HG03469 (cell line): Measurements from ENCODE around the gene PNPLA5.

Source experiments
- ATAC-seq: cut with Tn5 transposase; IDR thresholded peaks from one replicate; pipeline ENCODE4 v1.9.1; 2021; ENCODE audit warnings: mild to moderate bottlenecking, moderate library complexity, moderate number of reproducible peaks; ENCODE audit not compliant: unreplicated experiment

The PNPLA5 gene

DNA sequence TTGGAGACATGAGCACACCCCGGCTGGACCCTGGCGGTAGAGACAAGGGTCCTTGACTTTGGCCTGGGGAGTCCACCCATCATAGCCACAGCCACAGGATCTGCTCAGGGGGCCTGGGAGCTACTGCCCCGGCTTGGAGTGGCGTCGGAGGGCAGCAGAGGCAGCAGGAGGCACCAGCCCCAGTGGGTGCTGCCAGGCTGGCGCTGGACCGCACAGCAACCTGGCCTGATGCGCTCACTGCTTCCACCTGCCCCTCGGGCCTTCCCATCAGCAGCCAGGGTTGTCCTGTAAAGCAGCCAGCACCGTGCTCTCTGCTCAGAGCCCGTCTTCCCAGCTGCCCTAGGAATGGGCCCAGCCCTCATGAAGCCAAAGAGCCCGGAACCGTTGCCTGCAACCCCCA is 51.4 kb downstream of the PNPLA5 start:
- ATAC-seq = no peak

- ATAC-seq = no peak
Observed at GRCh38 chr22:43839781-43840180, 52.0 kb downstream of the PNPLA5 start.

DNA sequence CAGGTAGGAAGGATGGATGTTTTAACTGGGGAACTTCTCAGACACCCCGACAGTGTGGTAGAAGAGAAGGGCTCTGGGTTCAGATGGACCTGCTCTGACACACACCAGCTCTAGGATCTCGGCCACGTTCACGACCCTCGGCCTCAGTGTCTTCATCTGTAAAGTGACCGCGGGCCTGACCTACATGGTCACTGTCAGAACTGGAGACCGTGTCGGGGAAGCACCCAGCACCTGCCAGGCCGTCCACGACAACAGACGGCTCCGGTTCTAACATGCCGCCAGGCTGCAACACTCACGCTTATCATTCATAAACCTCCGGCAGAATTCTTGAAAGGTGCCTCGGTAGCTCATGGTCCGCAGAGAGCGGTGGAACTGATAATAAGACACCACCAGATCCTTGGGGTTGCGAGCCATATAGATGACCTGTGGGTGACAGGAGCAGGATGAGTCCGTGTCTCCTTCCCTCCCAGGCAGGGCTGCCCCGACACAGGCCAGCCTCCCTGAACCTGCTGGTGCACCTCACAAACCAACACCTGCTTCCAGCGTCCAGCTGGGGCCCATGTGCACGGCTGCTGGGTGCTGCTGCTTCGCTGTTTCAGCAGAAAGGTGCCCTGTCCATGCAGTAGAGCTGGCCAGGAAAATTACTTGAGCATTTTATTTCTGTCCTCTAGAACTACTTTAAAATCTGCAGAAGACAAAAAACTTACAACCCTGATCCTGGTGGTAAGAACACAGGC is 53.1 kb downstream of the PNPLA5 start:
- ATAC-seq = no peak

DNA sequence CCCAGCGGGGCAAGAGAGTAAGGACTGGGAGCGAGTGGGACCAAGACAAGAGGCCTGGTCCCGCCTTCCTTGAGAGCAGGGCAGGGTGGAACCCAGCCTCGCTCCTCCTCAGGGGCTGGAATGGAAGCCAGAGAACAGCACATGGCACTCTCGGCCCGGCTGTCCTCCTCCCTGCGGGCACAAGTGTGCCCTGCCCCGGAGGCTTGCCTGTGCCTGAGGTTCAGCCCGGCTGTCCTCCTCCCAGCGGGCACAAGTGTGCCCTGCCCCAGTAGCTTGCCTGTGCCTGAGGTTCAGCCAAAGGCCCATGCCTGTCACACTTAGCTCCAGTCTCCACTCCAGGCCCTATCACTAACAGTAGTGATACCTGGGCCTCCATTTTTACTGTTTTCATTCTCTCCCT is 53.7 kb downstream of the PNPLA5 start:
- no peak for ATAC-seq

GRCh38 chr22:43837666-43838065 is 54.1 kb downstream of the PNPLA5 start:
- ATAC-seq = no peak

DNA sequence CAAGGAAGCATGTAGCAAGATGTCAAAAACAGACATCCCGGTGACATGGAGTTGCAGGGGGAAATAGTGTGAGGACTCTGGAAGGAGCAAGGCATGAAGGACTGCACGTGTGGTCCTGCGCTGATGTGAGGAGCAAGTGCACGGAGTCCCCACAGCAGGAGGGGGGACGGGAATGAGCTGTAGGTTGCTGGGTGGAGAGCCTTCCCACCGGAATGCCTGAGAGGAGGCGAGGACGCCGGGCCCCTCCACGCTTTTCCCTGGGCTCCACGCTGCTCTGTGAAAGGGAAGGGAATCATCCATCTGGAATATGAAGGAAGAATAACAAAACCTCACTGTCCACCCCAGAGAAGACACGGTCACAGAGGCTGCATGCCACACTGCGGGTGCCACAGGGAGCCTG is 56.1 kb downstream of the PNPLA5 start:
- no peak for ATAC-seq

GRCh38 chr22:43835166-43835565 is 56.6 kb downstream of the PNPLA5 start:
- no peak for ATAC-seq

- no peak for ATAC-seq
Observed at GRCh38 chr22:43833286-43834240, 58.2 kb downstream of the PNPLA5 start.

DNA sequence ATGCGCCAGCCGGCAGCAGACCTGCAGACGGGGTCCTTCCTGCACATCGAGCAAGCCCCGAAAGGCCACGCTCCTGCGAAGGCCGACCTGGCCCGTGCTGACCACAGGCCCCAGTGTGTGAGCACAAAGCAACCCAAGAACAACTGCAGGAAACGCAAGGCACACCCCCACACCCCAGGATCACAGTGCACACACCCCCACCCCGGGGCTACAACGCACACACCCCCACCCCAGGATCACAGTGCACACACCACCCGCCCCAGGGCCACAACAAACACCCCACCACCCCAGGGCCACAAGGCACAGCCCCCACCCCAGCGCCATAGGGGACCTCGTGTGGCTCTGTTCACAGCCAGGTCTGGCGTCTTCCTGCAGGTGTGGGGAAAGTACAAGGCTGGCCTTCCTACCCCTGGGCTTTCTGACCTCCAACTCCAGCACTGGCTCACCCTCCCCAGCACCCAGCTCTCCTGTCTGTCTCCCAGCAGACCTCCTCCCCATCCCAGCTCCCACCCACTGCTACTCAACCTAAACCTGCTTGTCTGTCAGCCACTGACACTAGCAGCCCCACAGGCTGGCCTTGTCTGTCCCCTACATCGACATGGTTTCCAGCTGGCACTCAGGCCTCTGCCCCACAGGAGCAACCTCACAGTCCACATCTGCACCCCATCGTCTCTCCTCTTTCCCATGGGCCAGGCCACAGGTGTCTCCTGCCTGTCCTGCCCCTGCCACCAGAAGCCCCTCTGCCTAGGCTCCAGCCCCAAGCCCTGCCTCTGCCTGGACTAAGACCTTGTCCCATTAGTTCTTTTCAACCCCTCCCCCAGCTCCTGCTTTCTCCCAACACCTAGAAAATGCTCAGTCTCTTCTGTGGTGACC is 59.2 kb downstream of the PNPLA5 start:
- no peak for ATAC-seq

DNA sequence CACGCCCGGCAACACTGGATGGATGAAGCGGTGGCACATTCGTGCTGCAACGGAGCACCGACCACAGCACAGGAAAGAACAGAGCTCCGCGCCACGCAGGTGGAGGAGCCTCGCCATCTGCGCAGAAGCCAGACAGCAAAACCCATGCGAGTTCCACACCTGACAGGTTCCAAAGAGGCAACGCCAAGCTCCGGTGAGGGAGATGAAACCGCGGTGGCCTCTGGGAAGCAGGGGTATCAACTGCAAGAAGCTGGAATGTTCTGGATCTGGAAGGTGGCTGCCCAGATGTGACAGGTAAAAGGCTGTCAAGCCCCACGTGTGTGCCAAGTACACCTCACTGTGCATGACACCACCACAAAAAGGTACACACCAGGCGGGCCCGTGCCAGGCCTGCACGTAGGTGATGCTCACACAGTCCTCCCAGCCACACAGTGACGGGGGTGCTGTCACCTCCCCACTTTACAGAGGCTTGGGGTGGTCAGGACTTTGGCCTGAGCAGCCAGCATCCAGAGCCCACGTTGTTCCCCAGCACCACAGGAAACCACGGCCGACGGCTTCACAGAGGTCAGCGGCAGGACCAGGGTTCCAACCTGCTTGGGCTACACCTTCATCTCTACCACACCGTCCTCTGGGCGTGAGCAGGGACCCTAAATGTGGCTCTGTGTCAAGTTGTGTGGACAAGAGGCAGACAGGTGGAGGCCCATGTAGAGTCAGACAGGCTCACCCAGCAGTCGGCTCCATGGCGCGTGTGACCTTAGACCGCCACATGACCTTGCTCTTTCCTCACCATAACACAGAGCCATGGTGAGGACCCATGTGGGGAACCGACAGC is 60.0 kb downstream of the PNPLA5 start:
- no peak for ATAC-seq

GRCh38 chr22:43830931-43831560 is 60.8 kb downstream of the PNPLA5 start:
- ATAC-seq = no peak

- no peak for ATAC-seq
Observed at GRCh38 chr22:43829904-43830851, 61.6 kb downstream of the PNPLA5 start.
